Uterus (tissue), 4 donors: ENCODE data around the gene KIAA0513. TPM values are rescaled to one million over a fixed set of nuclear protein-coding genes. Genes with fewer than 3 reads are reported as not detected.

ENCODE experiments used
- DNase-seq, 2 donors: peaks; one replicate each; pipeline ENCODE4 v3.0.0-alpha.2; 2019 to 2020
- H3K27ac ChIP-seq, 2 donors: fragments of 200-600 bp; sonication (generic); 1 replicate in 1 of 2; 2 replicates in 1 of 2; pipeline ENCODE4 v1.5.1; 2016 to 2018
- H3K27me3 ChIP-seq, 2 donors: fragments of 200-600 bp; sonication (generic); one replicate each; pipeline ENCODE4 v1.5.1; 2018 to 2019; ENCODE audit warnings: control low read depth in 1 of 2
- H3K36me3 ChIP-seq, 2 donors: fragments of 200-600 bp; sonication (generic); one replicate each; pipeline ENCODE4 v1.5.1; 2019; ENCODE audit warnings: control low read depth in 1 of 2
- H3K4me1 ChIP-seq, 2 donors: fragments of 200-600 bp; sonication (generic); one replicate each; pipeline ENCODE4 v1.5.1; 2018 to 2019; ENCODE audit warnings: control low read depth in 1 of 2
- H3K4me3 ChIP-seq, 2 donors: fragments of 200-600 bp; sonication (generic); 1 replicate in 1 of 2; 2 replicates in 1 of 2; pipeline ENCODE4 v1.5.1; 2018 to 2019; ENCODE audit warnings: mild to moderate bottlenecking in 1 of 2
- H3K9me3 ChIP-seq, 2 donors: fragments of 200-600 bp; sonication (generic); one replicate each; pipeline ENCODE4 v1.5.1; 2019; ENCODE audit warnings: control low read depth in 1 of 2
- POLR2A ChIP-seq, 2 donors: fragments of 450-650 bp; IDR thresholded peaks; one replicate each; pipeline ENCODE4 v1.6.1; 2016; ENCODE audit warnings: antibody characterized with exemption in 2 of 2, mild to moderate bottlenecking in 1 of 2, moderate library complexity in 1 of 2
- intact Hi-C: fragments of 100-400 bp; cut with DNase I; formaldehyde crosslinking; loops from one replicate; pipeline ENCODE4 v1.15.1; 2023; ENCODE audit warnings: low total_unique reads
- total RNA-seq, 4 donors: library from RNA; depleted of rRNA in 3 of 4; stranded (reverse); fragments of >200 nt in 3 of 4; gene quantifications; one replicate each; pipeline versions ENCODE4 v1.1.0 to v1.2.4, GENCODE V29; 2014 to 2023
- TF ChIP-seq, protein P1 (sequence below), 4 experiments: fragments of 200-600 bp in 2 of 4; fragments of 450-650 bp in 2 of 4; sonication (generic) in 2 of 4; IDR thresholded peaks; one replicate each; pipeline ENCODE4 v1.5.1; 2016 to 2019; ENCODE audit warnings: antibody characterized with exemption in 4 of 4, mild to moderate bottlenecking in 2 of 4, moderate library complexity in 1 of 4
- donor health status: DM: yes; HTN: yes; CAD: no.

The KIAA0513 gene
- total RNA-seq, 4 donors from 2014 or later, result 4.7 to 17.3 (median 9.4) TPM

DNA sequence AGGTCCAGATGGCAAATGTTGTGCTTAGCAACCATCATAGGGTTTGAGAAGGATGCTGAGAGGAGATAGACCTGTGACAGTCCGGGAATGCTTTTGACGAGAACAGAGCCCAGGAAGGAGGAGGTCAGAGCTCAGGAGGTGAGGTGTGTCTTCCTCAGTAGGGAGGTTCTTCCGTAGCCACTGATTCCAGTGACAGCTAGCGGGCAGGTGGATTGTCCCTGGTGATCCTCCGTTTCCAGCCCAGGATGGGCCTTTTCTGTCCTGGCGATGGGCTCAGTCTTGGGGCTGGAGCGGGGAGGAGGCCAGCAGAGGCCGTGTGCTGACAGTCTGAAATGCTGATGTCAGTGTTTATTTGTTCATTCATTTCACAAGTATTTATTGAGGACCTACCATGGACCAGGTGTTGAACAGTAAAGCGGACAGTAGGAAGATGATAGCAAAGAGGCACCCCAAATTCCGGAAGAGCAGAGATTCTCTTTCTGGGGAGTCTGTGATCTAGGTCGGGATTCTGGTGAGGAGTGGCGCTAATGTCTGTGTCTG is 38.8 kb downstream of the KIAA0513 start:
- H3K4me3 ChIP-seq, result no peak overlapping the region
- H3K9me3 ChIP-seq, result no peaks in the 10 kb centered on the region
- no peaks in the 10 kb centered on the region for H3K36me3 ChIP-seq
- no peak for TF ChIP-seq POLR2A (IDR thresholded peaks at IDR 0.05)
- TF ChIP-seq, protein P1, sequence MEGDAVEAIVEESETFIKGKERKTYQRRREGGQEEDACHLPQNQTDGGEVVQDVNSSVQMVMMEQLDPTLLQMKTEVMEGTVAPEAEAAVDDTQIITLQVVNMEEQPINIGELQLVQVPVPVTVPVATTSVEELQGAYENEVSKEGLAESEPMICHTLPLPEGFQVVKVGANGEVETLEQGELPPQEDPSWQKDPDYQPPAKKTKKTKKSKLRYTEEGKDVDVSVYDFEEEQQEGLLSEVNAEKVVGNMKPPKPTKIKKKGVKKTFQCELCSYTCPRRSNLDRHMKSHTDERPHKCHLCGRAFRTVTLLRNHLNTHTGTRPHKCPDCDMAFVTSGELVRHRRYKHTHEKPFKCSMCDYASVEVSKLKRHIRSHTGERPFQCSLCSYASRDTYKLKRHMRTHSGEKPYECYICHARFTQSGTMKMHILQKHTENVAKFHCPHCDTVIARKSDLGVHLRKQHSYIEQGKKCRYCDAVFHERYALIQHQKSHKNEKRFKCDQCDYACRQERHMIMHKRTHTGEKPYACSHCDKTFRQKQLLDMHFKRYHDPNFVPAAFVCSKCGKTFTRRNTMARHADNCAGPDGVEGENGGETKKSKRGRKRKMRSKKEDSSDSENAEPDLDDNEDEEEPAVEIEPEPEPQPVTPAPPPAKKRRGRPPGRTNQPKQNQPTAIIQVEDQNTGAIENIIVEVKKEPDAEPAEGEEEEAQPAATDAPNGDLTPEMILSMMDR (IDR thresholded peaks at IDR 0.05), result no peak
- no peaks in the 10 kb centered on the region for H3K4me1 ChIP-seq
- H3K27me3 ChIP-seq, result no peaks in the 10 kb centered on the region
- H3K27ac ChIP-seq, result no peak overlapping the region
- DNase-seq, result no peak
- intact Hi-C loops, result no loop called here

DNA sequence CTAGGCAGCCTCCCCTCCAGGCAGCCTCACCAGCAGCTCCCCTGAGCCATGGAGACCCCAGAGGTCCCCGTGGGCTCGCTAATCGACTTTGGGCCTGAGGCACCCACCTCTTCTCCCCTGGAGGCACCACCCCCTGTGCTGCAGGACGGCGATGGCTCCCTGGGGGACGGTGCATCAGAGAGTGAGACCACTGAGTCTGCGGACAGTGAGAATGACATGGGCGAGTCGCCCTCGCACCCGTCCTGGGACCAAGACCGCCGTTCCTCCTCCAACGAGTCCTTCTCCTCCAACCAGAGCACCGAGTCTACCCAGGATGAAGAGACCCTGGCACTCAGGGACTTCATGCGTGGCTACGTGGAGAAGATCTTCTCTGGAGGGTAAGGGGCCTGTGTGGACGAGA is 39.4 kb downstream of the KIAA0513 start:
- Histone ChIP-seq H3K4me1 (no peaks in the 10 kb centered on the region), H3K27ac (no peak overlapping the region), H3K27me3 (no peaks in the 10 kb centered on the region), H3K36me3 (no peaks in the 10 kb centered on the region), H3K4me3 (no peak overlapping the region), H3K9me3 (no peaks in the 10 kb centered on the region)
- DNase-seq, result no peak
- no peak for TF ChIP-seq POLR2A (IDR thresholded peaks at IDR 0.05)
- TF ChIP-seq, protein P1 (IDR thresholded peaks at IDR 0.05), result no peak
- intact Hi-C loops, result no loop called here

DNA sequence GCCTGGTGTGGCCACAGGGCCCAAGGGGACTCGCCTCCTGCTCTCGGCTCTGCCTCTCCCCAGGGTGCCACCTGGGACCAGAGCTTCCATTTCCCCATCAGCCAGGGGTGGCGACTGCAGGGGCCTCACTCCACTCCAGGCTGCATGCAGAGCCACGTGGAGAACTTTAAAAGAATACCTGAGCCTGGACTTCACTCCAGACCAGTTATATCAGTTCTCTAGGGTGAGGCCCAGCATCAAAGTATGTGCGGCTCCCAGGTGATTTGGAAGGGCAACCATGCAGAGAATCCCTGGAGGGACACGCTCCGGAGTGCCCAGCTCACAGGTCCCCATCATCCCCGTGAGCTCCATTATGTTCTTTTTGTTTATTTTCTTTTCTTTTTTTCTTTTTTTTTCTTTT is 39.8 kb downstream of the KIAA0513 start:
- intact Hi-C loops, result no loop called here

DNA sequence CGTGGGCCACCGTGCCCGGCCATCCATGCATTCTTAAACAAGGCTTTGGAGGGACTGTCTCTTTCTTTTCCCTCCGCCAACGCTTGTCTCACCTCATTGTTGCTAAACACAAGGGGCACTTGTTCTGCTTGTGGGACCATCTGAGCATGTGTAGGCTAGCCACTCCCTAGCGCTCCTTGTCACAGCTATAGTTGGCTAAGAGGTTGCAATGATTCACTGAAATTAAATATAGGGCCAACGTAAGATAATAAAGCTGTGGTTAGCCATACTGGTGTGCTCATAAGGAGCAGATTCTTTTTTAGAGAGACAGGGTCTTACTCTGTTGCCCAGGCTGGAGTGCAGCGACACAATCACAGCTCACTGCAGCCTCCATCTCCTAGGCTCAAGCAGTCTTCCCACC is 41.2 kb downstream of the KIAA0513 start:
- Histone ChIP-seq H3K9me3 (no peaks in the 10 kb centered on the region), H3K27ac (no peak overlapping the region), H3K4me3 (no peak overlapping the region), H3K27me3 (no peaks in the 10 kb centered on the region), H3K36me3 (no peaks in the 10 kb centered on the region), H3K4me1 (no peaks in the 10 kb centered on the region)
- intact Hi-C loops, result no loop called here
- no peak for TF ChIP-seq POLR2A (IDR thresholded peaks at IDR 0.05)
- TF ChIP-seq, protein P1 (IDR thresholded peaks at IDR 0.05), result no peak
- no peak for DNase-seq

More for the DNA sequence above, 39.8 kb downstream of the KIAA0513 start:
- no peak overlapping the region for H3K4me3 ChIP-seq
- H3K4me1 ChIP-seq, result no peaks in the 10 kb centered on the region
- no peaks in the 10 kb centered on the region for H3K9me3 ChIP-seq
- no peaks in the 10 kb centered on the region for H3K36me3 ChIP-seq
- no peak for TF ChIP-seq POLR2A (IDR thresholded peaks at IDR 0.05)
- TF ChIP-seq, protein P1 (IDR thresholded peaks at IDR 0.05), result no peak
- DNase-seq, result no peak
- no peak overlapping the region for H3K27ac ChIP-seq
- no peaks in the 10 kb centered on the region for H3K27me3 ChIP-seq

DNA sequence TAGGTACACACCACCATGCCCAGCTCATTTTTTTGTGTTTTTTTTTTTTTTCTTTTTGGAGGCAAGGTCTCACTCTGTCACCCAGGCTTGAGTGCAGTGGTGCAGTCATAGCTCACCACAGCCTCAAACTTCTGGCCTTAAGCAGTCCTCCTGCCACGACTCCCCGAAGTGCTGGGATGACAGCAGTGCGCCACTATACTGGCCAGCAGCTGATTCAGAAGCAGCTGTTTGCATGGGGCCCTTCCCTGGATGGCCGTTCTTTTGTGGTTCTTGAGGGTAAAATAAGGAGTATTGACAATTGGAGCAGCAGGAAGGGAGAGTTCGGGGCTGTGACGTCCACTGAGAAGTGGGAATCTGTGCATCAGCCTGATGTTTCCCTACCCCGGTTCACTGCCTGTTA is 41.6 kb downstream of the KIAA0513 start:
- DNase-seq, result no peak
- TF ChIP-seq, protein P1 (IDR thresholded peaks at IDR 0.05), result no peak
- no peak for TF ChIP-seq POLR2A (IDR thresholded peaks at IDR 0.05)
- intact Hi-C loops, result no loop called here

More for the DNA sequence above, 41.6 kb downstream of the KIAA0513 start:
- no peaks in the 10 kb centered on the region for H3K9me3 ChIP-seq
- no peaks in the 10 kb centered on the region for H3K4me1 ChIP-seq
- no peak overlapping the region for H3K27ac ChIP-seq
- no peaks in the 10 kb centered on the region for H3K27me3 ChIP-seq
- no peaks in the 10 kb centered on the region for H3K36me3 ChIP-seq
- H3K4me3 ChIP-seq, result no peak overlapping the region
